ENCODE measurements around the gene ARFGAP1.

The ARFGAP1 gene

DNA sequence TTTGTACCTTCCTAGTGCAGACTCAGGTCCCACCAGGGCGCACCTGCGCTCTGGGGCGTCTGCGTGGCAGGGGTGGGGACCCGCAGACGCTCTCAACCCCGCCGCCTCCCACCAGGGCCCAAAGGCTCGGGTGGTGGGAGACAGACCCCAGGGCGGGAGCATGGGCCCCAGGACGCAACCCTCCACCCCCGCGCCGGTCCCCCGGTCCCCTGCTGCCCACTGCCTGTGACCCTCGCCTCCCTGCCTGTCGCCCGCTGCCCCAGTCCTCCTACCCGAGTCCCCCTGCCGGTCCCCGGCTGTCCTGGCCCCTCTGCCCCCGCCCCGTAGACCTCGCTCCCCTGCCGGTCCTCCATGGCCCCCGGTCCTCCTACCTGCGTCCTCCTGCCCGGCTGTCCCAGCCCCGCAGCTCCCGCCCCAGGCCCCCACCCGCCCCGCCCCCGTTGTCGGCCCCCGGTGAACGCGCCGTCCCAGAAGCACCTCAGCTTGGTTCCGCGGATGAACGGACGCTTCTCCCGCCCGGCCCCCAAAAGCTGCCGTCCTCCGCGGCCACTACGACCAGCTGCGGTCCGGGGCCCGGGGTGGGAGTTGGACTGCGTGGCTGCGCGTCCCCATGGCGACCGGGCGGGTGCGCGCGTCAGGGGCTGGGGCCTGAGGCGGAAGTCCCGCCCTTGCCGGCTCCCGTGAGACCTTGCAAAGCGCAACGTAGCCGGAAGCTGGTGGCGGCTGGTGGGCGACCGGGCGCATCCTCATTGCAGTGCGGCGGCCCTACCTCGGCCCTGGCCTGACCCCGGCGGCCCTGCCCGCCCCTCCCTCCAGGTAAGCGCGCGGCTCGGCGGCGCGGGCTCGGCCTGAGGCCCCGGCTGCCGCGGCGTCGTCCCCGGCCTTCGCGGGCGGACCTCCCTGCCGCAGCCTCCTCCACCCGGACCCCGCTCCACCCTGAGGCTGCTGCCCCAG, at the start of gene ARFGAP1:
ARFGAP1 (plus strand) TSS at position 709 of the 954 bp plus-strand sequence. CDS start 2,768 bp downstream, outside the sequence.
- peak; percentile 44 to 86 for DNase-seq

DNA sequence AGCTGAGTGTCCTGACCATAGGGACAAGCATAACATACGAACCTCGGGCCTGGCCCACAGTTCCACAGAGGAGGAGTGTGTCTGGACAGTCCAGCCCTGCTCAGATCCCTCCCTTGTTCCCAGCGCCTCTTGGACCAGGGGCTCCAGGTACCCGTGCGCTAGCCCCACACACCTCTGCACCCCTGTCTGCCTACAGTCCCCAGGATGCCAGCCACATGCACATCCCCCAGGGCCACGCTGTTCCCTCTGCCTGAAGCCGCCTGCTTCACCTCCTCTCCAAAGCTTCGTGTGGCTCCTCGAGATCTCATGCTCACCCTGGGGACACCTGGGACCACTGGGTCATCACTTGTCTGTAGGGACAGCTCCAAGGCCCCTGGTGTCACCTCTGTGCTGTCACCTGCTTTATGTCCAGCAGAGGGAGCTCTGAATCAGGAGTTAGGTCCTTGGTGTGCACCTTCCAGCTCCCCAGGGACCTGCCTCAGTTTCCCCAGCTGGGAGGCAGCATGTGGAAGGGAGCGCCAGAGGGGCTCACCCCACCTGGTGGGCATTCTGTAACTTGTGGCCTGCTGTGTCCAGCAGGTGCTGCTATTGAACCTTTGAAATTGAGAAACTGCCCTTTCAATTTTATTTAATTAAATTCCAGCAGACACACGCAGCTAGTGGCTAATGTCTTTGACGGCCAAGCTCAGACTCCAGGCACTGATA, 49.3 kb upstream of the ARFGAP1 start:
- no peak for DNase-seq

DNA sequence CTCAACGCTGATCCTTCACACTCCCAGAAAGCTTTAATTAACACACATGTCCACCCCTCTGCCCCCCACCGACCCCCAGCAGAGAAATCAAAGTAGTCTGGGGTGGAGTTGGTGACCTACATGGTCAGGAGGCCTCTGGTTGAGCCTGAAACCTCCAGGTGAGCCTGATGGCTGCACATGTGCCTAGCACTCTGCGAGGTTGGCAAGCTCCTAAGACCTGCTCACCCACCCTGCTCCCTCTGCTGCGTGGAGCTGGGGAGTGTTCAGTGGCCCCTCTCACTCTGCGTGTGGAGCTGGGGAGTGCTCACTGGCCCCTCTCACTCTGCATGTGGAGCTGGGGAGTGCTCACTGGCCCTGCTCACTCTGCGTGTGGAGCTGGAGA, 48.8 kb upstream of the ARFGAP1 start:
- no peak for DNase-seq

DNA sequence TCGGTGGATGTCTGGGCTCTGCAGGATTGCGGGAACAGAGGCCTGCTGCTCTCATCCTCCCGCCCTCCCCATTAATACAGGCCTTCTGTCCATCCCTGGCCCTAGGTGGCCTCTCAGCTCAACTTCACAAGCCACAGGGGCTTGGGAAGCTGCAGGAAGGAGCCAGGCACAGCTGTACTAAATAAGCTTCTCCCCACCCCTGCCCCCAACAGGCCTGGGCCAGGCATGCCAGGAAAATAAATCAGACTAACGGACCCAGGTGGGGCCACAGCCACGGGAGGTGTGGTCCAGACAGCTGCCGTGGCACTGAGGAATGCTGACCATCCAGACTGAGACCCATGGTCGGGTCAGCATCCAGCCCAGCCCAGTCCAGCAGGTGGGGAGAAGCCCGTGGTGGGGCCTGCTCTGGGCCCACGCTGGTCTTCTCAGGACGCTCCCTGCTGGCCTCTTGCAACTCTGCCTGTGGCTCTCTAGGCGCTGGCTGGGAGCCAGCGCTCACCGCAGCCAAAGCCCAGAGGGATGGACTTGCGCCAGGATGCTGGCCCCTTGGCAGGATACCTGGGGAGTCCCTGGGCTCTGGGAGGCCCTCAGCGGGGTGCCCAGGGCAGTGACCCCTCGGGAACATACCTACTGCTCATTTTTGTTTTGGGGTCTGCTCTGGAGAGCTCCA, 48.1 kb upstream of the ARFGAP1 start:
- DNase-seq, result no peak

DNA sequence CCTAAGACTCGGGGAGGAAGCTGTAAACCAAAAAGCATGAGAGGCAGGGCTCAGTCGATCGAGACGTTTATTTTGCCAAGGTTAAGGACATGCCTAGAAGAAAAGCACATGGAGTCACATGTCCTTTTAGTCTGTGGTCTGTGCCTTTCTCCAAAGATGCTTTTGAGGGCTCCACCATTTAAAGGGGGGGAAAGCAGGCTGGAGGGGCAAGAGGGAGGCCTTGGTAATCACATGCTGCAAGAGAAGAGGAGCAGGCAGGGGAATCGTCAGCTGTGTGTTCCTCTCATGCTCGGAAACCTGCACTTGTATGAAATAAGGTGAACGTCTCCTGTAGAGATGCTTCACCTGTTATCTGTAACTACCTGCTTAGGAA, 47.5 kb upstream of the ARFGAP1 start:
- DNase-seq, result no peak

DNA sequence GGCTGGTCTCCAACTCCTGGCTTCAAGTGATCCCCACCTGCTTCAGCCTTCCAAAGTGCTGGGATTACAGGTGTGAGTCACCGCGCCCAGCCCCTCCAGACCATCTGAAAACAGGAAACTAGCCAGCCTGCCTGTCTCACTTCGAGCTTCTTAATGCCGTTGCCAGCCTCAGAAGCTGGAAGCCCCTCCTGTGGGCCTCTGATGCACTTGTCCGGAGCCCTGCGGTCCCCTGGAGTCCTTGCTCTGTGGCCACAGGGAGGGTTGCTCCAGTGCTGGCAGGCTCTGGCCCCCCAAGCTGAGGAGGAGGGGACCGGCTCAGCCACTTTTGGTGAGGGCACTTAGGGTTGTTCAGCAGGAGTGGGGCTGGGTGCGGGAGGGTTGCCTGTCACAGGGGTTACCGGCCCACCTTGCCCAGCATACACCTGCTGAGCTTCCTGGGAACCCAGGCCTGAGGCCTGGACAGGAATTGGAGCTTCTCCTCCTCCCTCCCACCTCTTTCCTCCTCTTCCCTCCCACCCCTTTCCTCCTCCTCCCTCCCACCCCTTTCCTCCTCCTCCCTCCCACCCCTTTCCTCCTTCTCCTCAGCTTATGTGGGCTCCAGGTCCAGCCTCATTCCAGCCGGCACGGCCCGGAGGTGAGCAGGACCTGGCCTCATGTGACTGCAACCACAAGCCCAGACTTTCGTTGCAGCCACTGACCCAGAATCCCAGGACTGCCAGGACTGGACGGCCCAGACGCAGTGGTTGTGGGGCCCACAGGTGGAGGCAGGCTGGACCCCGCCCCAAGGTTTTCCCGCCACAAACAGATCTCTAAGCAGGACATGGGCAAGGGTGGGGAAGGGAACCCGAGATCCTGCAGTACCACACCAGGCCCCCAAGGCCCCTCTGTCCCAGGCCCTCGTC, 46.3 kb upstream of the ARFGAP1 start:
- DNase-seq, result no peak

DNA sequence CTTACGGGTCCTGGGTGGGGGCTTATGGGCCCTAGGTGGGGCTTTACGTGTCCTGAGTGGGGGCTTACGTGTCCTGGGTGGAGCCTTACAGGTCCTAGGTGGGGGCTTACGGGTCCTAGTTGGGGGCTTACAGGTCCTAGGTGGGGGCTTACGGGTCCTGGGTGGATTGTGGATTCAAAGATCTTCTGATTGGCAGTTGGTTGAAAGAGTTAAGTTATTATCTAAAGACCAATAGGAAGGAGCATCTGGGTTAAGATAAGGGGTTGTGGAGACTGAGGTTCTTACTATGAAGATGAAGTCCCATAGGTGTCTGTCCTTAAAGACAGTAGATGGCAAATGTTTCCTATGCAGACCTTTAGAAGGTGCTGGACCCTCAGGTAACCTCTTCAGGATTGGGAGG, 45.4 kb upstream of the ARFGAP1 start:
- DNase-seq, result no peak

DNA sequence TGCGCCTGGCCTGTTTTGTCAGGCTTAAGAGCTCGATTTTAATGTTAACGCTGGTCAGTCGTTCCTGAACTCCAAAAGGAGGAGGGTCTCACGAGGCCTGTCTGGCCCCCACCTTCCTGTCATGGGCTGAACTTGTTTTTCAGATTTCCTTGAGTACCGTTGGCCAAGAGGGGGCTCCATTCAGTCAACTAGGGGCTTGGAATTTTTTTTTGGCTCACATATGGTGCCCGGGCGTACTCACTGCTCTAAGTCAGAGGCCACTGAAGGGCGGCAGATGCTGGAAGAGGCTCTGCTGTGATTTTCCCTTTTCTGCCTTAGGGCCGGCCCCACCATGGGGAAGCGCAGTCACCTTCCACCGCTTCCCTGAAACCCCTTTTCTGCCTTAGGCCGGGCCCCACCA, 43.8 kb upstream of the ARFGAP1 start:
- DNase-seq, result no peak

DNA sequence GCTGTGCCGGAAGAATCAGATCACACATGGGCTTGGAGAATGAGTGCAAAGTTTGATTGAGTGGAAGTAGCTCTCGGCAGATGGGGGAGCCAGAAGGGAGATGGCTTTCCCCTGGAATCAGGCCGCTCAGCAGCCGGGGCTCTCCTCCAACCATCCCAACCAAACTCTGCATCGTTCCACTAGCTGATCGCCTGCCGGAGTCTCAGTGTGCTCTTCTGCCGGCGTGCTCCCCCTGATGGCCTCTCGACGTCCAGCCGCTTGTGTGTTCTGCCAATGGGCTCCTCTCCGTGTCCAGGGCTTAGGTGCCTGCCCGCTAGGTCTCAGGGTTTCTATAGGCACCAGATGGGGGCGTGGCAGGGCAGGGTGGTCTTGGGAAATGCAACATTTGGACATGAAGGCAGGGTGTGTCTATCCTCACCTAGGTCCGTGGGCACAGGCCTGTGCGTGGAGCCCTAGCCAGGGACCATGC, 41.8 kb upstream of the ARFGAP1 start:
- DNase-seq, result no peak

DNA sequence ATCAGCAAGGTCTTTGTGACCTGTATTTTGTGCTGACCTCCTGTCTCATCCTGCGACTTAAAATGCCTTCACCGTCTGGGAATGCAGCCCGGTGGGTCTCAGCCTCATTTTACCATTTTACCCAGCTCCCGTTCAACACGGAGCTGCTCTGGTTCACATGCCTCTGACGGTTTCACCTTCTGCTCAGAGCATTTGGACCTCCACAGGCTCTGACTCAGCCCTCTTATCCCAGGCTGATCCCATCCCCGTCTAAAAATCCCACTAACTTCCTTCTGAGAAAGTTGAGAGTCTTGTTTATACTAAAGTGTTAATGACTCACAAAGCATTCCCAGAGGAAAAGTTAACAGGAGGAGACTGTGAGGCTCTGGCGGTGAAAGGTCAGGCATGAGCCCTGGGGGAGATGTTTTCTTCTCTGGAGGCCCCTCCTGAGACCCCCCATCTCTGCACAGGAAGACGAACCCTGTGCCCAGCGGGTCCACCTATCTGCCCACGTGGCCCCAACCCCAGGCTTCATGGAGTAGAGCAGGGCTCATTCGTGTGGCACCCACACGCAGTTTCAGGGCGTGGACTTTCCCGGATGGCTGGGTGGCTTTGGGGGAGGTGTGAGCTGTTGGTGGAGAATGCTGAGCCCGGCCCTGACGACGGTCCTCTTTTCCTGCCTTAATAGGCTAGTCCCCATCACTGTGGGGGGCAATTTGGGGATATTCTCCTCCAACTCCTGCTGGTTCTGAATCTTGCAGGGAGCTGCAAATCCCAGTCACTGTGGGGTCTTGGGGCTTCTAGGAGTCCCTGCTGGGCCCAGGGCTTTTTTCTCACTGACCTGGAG, 40.2 kb upstream of the ARFGAP1 start:
- DNase-seq, result no peak

DNA sequence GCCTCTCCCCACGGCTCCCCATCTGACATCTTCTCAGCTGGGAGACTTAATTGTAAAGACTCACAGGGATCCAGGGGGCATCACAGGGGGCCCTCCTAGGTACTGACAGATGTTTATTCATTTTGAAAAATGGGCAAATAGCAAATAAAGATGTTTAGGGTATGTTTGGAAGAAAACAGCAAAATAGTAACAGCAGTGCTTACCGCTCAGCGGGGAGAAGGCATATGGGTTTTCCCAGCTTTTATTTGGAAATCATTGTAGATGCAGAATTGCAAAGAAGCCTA, 39.6 kb upstream of the ARFGAP1 start:
- no peak for DNase-seq

DNA sequence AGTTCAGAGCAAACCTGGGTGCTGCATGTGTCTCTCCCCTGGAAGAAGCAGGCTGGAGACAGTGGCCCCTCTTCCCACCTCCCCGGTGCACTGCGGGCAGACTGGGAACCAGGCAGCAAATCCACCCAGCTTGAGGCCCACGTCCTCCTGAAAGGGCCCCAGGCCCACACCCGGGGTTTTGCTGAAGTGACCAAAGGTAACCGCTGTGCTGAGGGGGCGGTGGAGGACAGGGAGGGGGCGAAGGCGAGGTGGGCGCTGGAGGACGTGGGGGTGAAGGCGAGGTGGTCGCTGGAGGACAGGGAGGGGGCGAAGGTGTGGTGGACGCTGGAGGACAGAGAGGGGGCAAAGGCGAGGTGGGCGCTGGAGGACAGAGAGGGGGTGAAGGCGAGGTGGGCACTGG, 38.7 kb upstream of the ARFGAP1 start:
- no peak for DNase-seq

DNA sequence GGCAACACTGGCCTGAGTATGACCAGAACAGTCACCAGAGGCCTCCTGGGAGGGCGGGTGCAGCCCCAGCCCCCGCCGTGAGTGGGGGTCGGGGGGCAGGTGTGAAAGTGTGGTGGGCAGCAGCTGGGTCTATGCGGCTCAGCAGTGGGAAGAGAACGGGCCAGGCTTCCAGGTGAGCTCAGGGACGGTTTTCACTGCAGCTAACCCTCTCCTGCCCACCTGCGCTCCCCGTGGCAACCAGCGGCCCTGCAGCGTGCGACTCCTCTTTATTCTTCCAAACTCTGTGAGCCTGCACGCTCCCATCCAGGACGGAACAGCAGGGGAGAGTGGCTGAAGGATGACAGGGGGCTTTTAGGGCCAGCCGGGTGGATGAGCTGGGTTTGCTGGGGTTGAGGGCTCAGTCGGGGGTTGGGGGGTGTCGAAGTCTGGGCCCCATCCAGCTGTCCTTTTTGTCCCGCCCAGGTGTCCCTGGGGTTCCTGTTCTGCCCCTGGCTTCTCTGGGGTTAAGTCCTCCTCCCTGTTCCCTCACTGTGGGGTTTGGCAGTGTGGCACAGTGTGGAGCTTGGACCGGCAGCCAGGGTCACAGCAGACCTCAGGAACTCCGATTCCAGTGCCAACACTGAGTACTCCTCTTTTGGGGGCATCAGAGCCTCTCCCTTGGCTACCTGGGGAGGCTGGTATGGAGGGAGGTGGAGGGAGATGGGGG, 37.8 kb upstream of the ARFGAP1 start:
- no peak for DNase-seq

DNA sequence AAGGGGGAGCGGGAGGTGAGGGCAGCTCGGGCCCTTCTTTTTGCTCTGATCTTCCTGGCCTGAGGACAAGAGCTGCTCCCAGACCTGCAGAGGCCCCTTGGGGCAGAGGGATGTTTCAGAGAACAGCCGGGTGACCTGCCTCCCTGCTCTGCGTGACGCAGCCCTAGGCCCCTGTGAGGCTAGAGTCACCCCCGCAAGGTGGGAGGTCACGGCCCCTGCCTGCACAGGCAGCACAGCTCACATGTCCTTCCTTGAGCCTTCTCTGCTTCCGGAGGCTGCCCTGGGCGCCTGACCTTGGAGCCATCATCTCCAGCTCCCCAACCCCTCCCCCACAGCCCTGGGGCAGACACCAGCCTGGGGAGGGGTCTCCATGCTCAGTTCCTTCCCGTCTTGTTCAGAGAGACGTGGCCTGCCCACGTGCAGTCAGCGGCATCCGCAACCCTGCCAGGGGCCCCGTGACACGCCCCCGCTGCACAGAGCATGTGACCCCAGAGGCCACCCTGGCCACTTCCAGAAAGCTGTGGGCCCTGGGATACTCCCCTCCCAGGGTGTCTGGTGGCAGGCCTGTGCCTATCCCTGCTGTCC, 37.1 kb upstream of the ARFGAP1 start, which contains the start of gene BIRC7:
BIRC7 (plus strand) TSS at position 507 of the 585 bp plus-strand sequence. CDS start 192 bp downstream, outside the sequence.
- no peak for DNase-seq

DNA sequence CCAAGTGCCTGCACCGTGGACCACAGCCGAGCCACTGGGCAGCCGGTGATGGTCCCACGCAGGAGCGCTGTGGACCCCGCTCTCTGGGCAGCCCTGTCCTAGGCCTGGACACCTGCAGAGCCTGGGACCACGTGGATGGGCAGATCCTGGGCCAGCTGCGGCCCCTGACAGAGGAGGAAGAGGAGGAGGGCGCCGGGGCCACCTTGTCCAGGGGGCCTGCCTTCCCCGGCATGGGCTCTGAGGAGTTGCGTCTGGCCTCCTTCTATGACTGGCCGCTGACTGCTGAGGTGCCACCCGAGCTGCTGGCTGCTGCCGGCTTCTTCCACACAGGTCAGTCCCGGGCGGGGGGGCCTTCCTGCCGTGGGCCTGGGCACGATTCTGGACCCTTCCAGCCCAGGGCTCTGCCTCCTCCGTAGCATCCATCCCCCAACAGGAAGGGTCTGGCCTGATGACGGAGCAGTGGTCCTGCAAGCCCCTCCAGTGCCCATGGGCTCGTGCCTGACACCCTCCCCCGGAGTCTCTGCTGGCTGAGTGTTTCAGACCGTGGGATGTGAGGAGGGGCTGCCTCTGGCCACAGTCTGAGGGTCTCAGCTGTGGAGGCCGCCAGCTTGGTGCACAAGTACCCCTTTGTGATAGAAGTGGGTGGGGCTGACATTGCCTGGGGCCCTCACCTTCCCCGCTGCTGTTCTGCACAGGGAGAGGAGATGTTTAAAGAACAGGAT, 36.3 kb upstream of the ARFGAP1 start:
- no peak for DNase-seq

DNA sequence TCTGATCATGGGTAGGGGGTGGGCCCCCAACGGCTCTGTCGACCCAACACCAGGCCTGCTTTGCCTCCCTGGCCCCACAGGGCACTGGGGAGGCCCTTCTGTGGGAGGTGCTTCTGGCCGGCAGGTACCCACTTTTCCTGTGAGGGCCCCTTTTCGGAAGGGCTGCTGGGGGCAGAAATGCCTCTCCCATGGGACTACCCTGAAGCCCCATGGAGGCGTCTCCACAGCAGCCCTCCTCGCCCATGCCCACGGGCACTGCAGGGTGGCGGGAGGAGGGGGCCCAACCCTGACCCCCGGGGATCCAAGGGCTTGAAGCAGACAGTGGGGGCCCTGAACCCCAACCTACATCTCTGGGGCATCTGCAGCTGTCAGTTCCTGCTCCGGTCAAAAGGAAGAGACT, 34.6 kb upstream of the ARFGAP1 start:
- DNase-seq, result no peak

DNA sequence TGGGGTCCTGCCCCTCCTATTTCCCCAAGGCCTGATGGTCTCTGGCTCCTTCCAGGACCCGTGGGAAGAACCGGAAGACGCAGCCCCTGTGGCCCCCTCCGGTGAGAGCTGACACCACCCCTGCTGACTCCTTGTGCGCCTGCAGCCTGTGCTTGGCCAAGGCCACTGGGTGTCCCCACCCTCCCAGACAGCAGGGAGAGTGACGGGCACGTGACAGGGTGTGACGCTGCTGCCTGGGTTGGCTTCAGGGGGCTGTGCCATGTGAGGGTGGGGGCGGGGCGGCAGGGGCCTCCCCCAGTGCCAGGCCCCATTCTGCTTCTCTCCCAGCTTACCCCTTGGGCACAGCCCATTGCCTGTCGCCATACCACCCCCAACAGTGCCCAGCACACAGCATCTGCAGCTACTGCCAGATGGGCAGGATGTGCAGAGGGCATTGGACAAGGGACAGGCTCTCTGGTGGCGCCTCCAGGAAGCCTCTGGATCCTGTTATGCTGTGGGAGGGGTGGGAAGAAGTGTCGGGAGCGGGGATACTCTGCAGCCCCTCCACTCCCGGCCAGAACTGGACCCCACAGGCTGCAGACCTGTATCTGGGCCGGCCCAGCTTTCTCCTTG, 34.0 kb upstream of the ARFGAP1 start:
- no peak for DNase-seq

DNA sequence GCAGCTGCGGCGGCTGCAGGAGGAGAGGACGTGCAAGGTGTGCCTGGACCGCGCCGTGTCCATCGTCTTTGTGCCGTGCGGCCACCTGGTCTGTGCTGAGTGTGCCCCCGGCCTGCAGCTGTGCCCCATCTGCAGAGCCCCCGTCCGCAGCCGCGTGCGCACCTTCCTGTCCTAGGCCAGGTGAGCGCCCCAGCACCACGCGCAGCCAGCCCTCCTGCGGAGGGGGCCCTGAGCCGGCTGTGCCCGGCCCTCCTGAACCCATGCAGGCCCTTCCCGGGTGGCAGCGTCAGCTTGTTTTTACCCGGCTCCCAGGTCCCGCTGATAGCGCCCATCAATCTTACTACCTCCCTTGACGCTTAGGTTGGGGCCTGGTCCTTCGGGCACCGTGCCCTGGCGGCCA, 33.2 kb upstream of the ARFGAP1 start:
- DNase-seq, result no peak

DNA sequence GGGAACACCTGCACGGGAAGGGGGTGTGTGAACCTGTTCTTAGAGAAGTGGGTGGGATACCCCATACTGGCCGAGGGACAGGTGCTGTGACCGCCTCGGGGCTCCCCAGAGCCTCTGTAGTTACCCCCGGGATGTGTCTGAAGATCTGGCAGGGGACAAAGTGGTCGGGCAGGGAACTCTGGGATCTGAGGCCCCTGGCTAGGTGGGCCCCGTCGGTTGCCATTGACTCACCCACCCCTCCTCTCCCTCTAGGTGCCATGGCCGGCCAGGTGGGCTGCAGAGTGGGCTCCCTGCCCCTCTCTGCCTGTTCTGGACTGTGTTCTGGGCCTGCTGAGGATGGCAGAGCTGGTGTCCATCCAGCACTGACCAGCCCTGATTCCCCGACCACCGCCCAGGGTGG, 32.6 kb upstream of the ARFGAP1 start:
- DNase-seq, result no peak
